MM.1S (cell line): ENCODE data around the gene TPSD1.

Experiments
- DNase-seq: peaks from one replicate; pipeline ENCODE4 v3.0.0-alpha.2; 2015
- H2AFZ ChIP-seq: fragments of 300-600 bp; sonication (generic); 2 replicates; pipeline ENCODE4 v1.6.0; 2016; ENCODE audit warnings: antibody characterized with exemption, low read length
- H3F3A ChIP-seq: fragments of 300-600 bp; sonication (generic); 2 replicates; pipeline ENCODE4 v1.6.1; 2016; ENCODE audit warnings: mild to moderate bottlenecking, antibody characterized with exemption, low read length, moderate library complexity, mixed read lengths; ENCODE audit not compliant: insufficient read depth
- H3K27ac ChIP-seq: fragments of 300-600 bp; sonication (generic); 2 replicates; pipeline ENCODE4 v1.5.1; 2016; ENCODE audit warnings: mild to moderate bottlenecking, low read length
- H3K27me3 ChIP-seq: fragments of 300-600 bp; sonication (generic); replicated peaks from 2 replicates; pipeline ENCODE4 v1.6.0; 2016; ENCODE audit warnings: low read length; ENCODE audit not compliant: insufficient read depth
- H3K36me3 ChIP-seq: fragments of 300-600 bp; sonication (generic); replicated peaks from 2 replicates; pipeline ENCODE4 v1.6.1; 2016; ENCODE audit warnings: mild to moderate bottlenecking, low read length, mixed read lengths; ENCODE audit not compliant: insufficient read depth
- H3K4me1 ChIP-seq: fragments of 300-600 bp; sonication (generic); 2 replicates; pipeline ENCODE4 v1.6.1; 2016; ENCODE audit warnings: low read length, mixed read lengths
- H3K4me2 ChIP-seq: fragments of 300-600 bp; sonication (generic); 2 replicates; pipeline ENCODE4 v1.6.0; 2016; ENCODE audit warnings: low read depth, low read length
- H3K4me3 ChIP-seq: fragments of 300-600 bp; sonication (generic); 2 replicates; pipeline ENCODE4 v1.5.1; 2016; ENCODE audit warnings: low read length, mixed read lengths
- H3K79me2 ChIP-seq: fragments of 300-600 bp; sonication (generic); 2 replicates; pipeline ENCODE4 v1.6.1; 2016; ENCODE audit warnings: mixed run types, low read length, mixed read lengths
- H3K9ac ChIP-seq: fragments of 300-600 bp; sonication (generic); 2 replicates; pipeline ENCODE4 v1.6.1; 2016; ENCODE audit warnings: low read length, mixed read lengths
- H3K9me2 ChIP-seq: fragments of 300-600 bp; sonication (generic); replicated peaks from 2 replicates; pipeline ENCODE4 v1.6.1; 2016; ENCODE audit warnings: mild to moderate bottlenecking, low read length, mixed read lengths; ENCODE audit not compliant: insufficient read depth
- H3K9me3 ChIP-seq: fragments of 300-600 bp; sonication (generic); replicated peaks from 2 replicates; pipeline ENCODE4 v1.6.1; 2016; ENCODE audit warnings: mild to moderate bottlenecking, low read length, mixed read lengths; ENCODE audit not compliant: insufficient read depth
- H4K20me1 ChIP-seq: fragments of 300-600 bp; sonication (generic); 2 replicates; pipeline ENCODE4 v1.6.1; 2016; ENCODE audit warnings: mild to moderate bottlenecking, low read length, moderate library complexity, mixed read lengths; ENCODE audit not compliant: insufficient read depth
- EZH2 ChIP-seq: fragments of 300-600 bp; sonication (generic); optimal IDR thresholded peaks from 2 replicates; pipeline ENCODE3; 2017; ENCODE audit warnings: low read depth, mild to moderate bottlenecking, antibody characterized with exemption, low read length, mixed read lengths
- EZH2phosphoT487 ChIP-seq: fragments of 300-600 bp; sonication (generic); IDR thresholded peaks from 2 replicates; pipeline ENCODE4 v1.6.1; 2018; ENCODE audit warnings: antibody characterized with exemption, low read length
- TF ChIP-seq, protein P1 (sequence below): fragments of 300-600 bp; sonication (generic); IDR thresholded peaks from 2 replicates; pipeline ENCODE4 v1.5.1; 2016; ENCODE audit warnings: antibody characterized with exemption, low read length, mixed read lengths

Gene TPSD1

GRCh38 chr16:1282324-1282973 lies 26.6 kb downstream of the TPSD1 start:
- H3K27me3 ChIP-seq: peaks cover 92% of the 10 kb centered on the region
- H3K79me2 ChIP-seq: no peaks in the 10 kb centered on the region
- no peak for DNase-seq

GRCh38 chr16:1283296-1283695 lies 27.4 kb downstream of the TPSD1 start:
- H3K4me2 ChIP-seq: no peak overlapping the region
- TF ChIP-seq EZH2: no peak
- TF ChIP-seq, protein P1, sequence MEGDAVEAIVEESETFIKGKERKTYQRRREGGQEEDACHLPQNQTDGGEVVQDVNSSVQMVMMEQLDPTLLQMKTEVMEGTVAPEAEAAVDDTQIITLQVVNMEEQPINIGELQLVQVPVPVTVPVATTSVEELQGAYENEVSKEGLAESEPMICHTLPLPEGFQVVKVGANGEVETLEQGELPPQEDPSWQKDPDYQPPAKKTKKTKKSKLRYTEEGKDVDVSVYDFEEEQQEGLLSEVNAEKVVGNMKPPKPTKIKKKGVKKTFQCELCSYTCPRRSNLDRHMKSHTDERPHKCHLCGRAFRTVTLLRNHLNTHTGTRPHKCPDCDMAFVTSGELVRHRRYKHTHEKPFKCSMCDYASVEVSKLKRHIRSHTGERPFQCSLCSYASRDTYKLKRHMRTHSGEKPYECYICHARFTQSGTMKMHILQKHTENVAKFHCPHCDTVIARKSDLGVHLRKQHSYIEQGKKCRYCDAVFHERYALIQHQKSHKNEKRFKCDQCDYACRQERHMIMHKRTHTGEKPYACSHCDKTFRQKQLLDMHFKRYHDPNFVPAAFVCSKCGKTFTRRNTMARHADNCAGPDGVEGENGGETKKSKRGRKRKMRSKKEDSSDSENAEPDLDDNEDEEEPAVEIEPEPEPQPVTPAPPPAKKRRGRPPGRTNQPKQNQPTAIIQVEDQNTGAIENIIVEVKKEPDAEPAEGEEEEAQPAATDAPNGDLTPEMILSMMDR: no peak
- no peaks in the 10 kb centered on the region for H4K20me1 ChIP-seq
- no peaks in the 10 kb centered on the region for H3K9me3 ChIP-seq
- H3K27ac ChIP-seq: no peak overlapping the region
- no peaks in the 10 kb centered on the region for H3K79me2 ChIP-seq
- H3K9ac ChIP-seq: no peak overlapping the region
- H3K4me3 ChIP-seq: no peak overlapping the region
- H3K4me1 ChIP-seq: no peaks in the 10 kb centered on the region
- no peak overlapping the region for H2AFZ ChIP-seq
- no peaks in the 10 kb centered on the region for H3K36me3 ChIP-seq
- DNase-seq: no peak
- no peaks in the 10 kb centered on the region for H3K9me2 ChIP-seq
- H3K27me3 ChIP-seq: peaks cover 92% of the 10 kb centered on the region
- H3F3A ChIP-seq: no peaks in the 10 kb centered on the region

More at GRCh38 chr16:1282324-1282973, 26.6 kb downstream of the TPSD1 start:
- Histone ChIP-seq H3K4me3 (no peak overlapping the region), H3K27ac (no peak overlapping the region), H3K36me3 (no peaks in the 10 kb centered on the region), H3K9ac (no peak overlapping the region), H4K20me1 (no peaks in the 10 kb centered on the region), H3K9me2 (no peaks in the 10 kb centered on the region), H3K4me1 (no peaks in the 10 kb centered on the region), H3K9me3 (no peaks in the 10 kb centered on the region), H3K4me2 (no peak overlapping the region), H3F3A (no peaks in the 10 kb centered on the region), H2AFZ (no peak overlapping the region)
- TF ChIP-seq EZH2phosphoT487 (no peak), EZH2 (no peak)
- TF ChIP-seq, protein P1: no peak

GRCh38 chr16:1283996-1284616 lies 28.2 kb downstream of the TPSD1 start:
- DNase-seq: no peak
- no peaks in the 10 kb centered on the region for H3F3A ChIP-seq
- no peaks in the 10 kb centered on the region for H3K79me2 ChIP-seq
- H3K9me2 ChIP-seq: no peaks in the 10 kb centered on the region
- no peak overlapping the region for H3K4me2 ChIP-seq
- H2AFZ ChIP-seq: no peak overlapping the region
- no peaks in the 10 kb centered on the region for H3K9me3 ChIP-seq
- H3K9ac ChIP-seq: no peak overlapping the region
- H3K27me3 ChIP-seq: peaks cover 92% of the 10 kb centered on the region
- H3K27ac ChIP-seq: no peak overlapping the region
- no peaks in the 10 kb centered on the region for H3K36me3 ChIP-seq
- no peaks in the 10 kb centered on the region for H3K4me1 ChIP-seq
- no peak for TF ChIP-seq EZH2
- TF ChIP-seq, protein P1: no peak
- TF ChIP-seq EZH2phosphoT487: no peak
- H3K4me3 ChIP-seq: no peak overlapping the region
- H4K20me1 ChIP-seq: no peaks in the 10 kb centered on the region
